ENCODE results near the gene BTBD9.
A peak's percentile ranks its signal among the peaks of the same experiment; 100 is the strongest.
"Not testable (repeated sequence)": the region's sequence is repeated elsewhere in the genome, so short reads cannot be mapped to it uniquely, and the experiment has no call there.

The BTBD9 gene

GRCh38 chr6:38429546-38429945 lies 210.2 kb downstream of the BTBD9 start:
- no peak for DNase-seq (ENCODE audit: low read depth)

- DNase-seq (ENCODE audit: low read depth): no peak
These were observed 212.1 kb downstream of the BTBD9 start for GRCh38 chr6:38427492-38428210.

GRCh38 chr6:38425788-38426488 lies 213.8 kb downstream of the BTBD9 start:
- not testable (repeated sequence) for DNase-seq (ENCODE audit: low read depth)

- DNase-seq (ENCODE audit: low read depth): no peak
These were observed 216.0 kb downstream of the BTBD9 start for GRCh38 chr6:38423746-38424145.

GRCh38 chr6:38420207-38420606 lies 219.5 kb downstream of the BTBD9 start:
- DNase-seq (ENCODE audit: low read depth): peak; percentile 61

- DNase-seq (ENCODE audit: low read depth): no peak
These were observed 222.2 kb downstream of the BTBD9 start for GRCh38 chr6:38417521-38417920.

- peak; percentile 65 for DNase-seq (ENCODE audit: low read depth)
These were observed 224.3 kb downstream of the BTBD9 start for GRCh38 chr6:38415231-38416005.

GRCh38 chr6:38413102-38413800 lies 226.5 kb downstream of the BTBD9 start:
- peak; percentile 24 for DNase-seq (ENCODE audit: low read depth)

GRCh38 chr6:38407192-38407591 lies 232.5 kb downstream of the BTBD9 start:
- no peak for DNase-seq (ENCODE audit: low read depth)

- DNase-seq (ENCODE audit: low read depth): no peak
These were observed 233.6 kb downstream of the BTBD9 start for GRCh38 chr6:38406096-38406495.

GRCh38 chr6:38404900-38405556 lies 234.7 kb downstream of the BTBD9 start:
- DNase-seq (ENCODE audit: low read depth): peak; percentile 16

GRCh38 chr6:38404355-38404754 lies 235.4 kb downstream of the BTBD9 start:
- no peak for DNase-seq (ENCODE audit: low read depth)

GRCh38 chr6:38403548-38403947 lies 236.2 kb downstream of the BTBD9 start:
- no peak for DNase-seq (ENCODE audit: low read depth)

- DNase-seq (ENCODE audit: low read depth): peak; percentile 7
These were observed 239.0 kb downstream of the BTBD9 start for GRCh38 chr6:38400764-38401163.

GRCh38 chr6:38400101-38400500 lies 239.6 kb downstream of the BTBD9 start:
- no peak for DNase-seq (ENCODE audit: low read depth)

- no peak for DNase-seq (ENCODE audit: low read depth)
These were observed 243.5 kb downstream of the BTBD9 start for GRCh38 chr6:38396209-38396608.

- no peak for DNase-seq (ENCODE audit: low read depth)
These were observed 245.7 kb downstream of the BTBD9 start for GRCh38 chr6:38393986-38394385.

GRCh38 chr6:38391626-38392579 lies 247.8 kb downstream of the BTBD9 start:
- peak; percentile 61 for DNase-seq (ENCODE audit: low read depth)

- peak; percentile 59 for DNase-seq (ENCODE audit: low read depth)
These were observed 248.5 kb downstream of the BTBD9 start for GRCh38 chr6:38391206-38391605.

- DNase-seq (ENCODE audit: low read depth): no peak
These were observed 249.9 kb downstream of the BTBD9 start for GRCh38 chr6:38389875-38390274.
